NCI-H345 (cell line): ENCODE results near the gene VMAC.
"Not testable (repeated sequence)": the region's sequence is repeated elsewhere in the genome, so short reads cannot be mapped to it uniquely, and the experiment has no call there.

Experiments
- DNase-seq: peaks from one replicate; lab custom pipeline; 2025; lab: John Stamatoyannopoulos, UW

VMAC gene

GRCh38 chr19:5884065-5884811, 20.4 kb upstream of the VMAC start:
- not testable (repeated sequence) for DNase-seq

GRCh38 chr19:5889288-5889971, 15.2 kb upstream of the VMAC start:
- DNase-seq: no peak

- no peak for DNase-seq
Observed at GRCh38 chr19:5890099-5890498, 14.6 kb upstream of the VMAC start.

DNA sequence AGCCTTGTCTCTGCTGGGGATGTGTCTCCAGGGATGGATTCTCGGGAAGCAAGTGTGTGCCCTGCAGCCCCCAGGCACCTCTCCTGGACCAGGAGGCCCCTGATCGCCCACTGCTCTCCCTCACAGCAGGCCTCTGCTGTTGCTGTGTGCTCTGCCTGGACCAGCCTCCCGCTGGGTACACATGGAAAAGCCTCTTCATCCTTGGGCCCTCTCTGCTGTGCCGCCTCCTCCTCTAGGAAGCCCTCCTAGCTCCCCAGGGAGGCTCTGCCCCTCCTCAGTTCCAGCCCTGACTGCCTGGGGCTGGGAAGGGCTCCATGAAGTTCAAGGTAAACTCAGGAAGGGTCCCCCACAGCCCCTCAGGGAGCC, 13.1 kb upstream of the VMAC start:
- no peak for DNase-seq

GRCh38 chr19:5891938-5892771, 12.5 kb upstream of the VMAC start:
- no peak for DNase-seq

- DNase-seq: no peak
Observed at GRCh38 chr19:5892772-5893275, 11.8 kb upstream of the VMAC start.

- DNase-seq: no peak
Observed at GRCh38 chr19:5893296-5893903, 11.3 kb upstream of the VMAC start.

DNA sequence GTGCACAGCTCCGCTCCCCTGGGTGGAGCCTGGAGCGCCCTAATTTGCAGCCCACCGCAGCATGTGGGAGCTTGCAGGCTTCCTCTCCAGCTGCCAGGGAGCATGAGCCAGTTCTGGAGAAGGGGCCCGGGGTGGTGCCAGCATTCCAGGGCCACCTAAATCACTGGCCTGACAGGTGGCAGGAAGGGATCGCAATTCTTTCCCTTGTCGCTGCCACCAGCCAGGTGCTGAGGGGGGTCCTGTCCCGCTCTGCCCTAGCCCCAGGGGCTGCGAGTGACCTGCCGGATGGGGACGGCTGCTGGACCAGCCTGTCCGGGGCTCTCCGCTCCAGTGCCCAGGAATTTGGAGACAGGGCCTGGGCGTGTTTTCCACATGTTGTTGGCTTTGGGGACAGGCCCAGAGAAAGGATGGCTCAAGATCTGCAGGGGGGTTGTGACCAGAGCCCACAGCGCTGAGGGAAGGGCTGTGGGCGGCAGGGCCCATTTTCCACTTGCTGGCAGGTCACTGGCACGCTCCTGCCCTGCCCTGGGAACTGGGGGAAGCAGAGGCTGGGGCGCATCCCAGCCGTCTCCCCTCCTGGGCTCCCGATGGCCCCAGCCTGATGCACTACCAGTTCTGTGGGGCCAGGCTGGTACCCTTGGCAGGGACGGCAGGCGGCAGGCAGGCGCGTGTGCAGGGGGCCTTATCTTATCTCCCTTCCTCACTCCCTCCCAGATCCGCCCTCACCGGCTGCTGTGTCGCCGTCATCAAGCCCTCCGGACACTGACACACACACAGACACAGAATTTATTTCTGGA, 10.6 kb upstream of the VMAC start:
- no peak for DNase-seq

GRCh38 chr19:5894704-5895349, 9.8 kb upstream of the VMAC start:
- no peak for DNase-seq

DNA sequence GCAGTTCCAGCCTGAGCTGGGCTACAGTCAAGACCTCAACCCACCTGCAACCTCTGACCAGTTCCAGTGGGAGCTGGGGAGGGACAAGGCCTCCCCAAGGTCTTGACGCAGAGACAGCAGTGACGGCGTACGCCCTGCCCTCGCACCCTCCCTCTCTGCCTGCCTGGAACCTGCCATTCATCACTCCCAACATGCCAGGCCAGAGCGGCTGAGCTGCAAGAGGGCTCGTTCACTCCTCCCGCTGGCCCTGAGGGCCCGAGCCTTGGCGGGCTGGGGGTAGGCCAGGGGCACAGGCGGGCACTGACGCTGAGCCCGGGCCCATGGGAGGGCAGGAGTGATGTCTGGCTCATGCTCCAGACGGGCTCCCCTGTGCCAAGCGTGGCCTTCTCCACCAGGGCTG, 9.3 kb upstream of the VMAC start:
- no peak for DNase-seq

GRCh38 chr19:5895890-5896289, 8.8 kb upstream of the VMAC start:
- no peak for DNase-seq

DNA sequence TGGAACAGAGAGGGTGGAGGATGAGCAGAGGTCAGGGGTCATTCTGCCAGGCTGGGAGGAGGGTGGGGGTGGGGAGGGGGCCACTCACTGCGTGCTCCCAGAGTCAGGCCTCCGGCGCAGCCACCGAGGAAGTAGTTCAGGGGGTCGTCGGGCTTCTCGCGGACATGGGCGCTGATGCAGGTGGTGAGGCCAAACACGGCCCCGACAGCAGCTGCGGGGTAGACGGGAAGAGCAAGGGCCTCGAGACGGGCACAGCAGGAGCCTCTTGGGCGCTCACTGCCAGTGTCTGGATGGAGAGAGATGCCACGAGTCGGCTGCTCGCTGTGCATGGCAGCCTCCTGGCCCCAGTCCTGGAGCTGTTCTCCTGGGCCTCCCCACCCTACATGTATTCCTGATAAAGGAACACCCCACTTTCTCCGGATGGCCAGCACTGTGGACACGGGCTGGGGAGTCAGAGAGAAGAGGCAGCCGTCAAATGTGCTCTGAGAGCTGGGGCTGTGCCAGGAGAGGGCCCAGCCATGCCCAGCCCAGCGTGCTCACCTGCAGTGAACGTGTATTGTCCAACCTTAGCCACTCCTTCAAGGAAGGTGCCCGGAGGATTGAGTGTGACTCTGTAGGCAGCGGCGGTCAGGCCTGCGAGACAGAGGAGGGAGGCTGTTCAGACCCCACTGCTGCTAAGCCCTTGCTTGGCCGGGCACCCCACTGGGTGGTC, 8.2 kb upstream of the VMAC start:
- no peak for DNase-seq

DNA sequence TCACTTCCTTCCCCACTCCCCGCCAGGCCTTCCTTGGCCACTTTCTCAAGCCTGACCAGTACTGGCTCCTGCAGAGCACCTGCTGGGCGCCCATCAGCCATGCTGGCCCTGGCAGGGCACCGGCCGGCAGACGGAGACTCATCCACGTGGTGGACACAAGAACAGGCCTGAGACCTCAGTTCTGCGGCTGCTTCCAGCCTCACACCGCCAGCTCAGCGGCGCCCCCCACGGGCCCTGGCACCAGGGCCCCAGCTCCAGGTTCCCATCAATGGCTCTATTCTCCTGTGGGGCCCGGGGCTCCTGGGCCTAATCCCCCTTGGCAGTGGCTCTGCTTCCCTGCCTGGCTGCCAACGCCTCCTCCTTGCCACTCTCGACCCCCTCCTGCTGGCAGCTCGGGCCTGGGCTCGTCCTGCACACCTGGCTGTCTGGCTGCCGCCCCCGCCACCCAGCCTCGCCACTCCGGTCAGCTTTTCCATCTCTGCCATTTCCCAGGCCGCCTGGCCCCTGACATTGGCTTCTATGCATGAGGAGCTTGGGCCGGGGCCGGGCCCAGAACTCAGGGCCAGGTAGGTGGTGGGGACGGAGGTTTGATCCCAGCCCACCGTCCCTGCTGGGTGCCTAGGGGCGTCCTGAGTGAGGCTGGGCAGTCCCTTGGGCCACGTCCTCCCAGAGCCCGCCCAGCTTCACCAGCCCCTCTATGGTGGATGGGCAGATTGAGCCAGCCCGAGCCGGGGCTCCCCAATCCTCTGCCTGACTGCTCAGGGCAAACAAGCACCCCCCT, 7.3 kb upstream of the VMAC start:
- DNase-seq: no peak

DNA sequence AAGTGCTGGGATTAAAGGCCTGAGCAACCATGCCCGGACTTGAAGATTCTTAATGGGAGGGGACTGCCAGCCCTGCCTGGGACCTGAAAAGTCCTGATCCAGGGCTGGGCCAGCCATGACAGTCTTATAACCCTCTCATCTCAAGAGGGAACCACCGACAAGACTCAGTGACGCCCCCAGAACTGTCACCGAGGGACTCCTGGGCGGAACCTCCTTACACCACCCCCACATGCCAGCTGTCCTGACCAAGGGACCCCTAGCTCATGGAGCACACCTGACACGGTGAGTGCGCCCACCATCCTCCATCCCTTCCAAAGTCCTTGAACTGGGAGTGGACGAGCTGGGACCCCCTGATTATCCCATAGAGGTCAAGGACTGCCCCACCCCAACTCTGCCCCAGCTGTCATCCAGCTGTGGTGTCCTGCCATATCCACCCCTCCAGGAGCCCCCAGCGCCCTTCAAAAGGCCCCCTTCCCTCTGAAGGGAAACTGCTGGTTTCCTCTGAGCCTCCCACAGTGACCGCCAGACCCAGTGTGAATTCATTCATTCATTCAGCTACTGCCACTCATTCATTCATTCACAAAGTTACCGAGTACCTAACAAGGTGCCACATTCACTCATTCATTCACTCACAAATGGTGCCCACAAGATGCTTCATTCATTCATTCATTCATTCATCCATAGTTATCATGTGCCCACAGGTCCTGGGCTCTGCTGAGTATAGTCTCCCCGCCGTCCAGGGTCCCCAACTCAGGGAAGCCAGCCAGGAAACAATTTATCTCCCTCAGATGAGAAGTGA, 4.7 kb upstream of the VMAC start:
- DNase-seq: no peak

DNA sequence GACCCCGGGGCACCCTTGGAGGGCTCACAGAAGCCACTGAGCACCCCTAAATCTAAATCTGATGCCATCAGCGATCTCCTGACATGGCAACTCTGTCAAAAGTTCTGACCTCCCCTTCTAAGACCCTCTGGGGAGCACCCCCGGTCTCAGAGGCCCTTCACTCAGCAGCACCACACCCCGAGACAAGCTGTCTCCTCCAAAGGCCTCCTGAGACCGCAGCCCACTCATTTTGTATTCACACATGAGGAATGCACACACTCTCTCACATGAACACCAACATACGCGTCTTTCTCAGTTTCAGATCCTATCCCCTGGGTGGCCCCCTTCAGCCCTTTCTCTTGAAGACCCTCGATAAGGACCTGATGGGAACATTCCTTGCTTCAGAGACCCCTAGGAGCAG, 3.7 kb upstream of the VMAC start:
- DNase-seq: no peak

- no peak for DNase-seq
Observed at GRCh38 chr19:5903056-5903623, 1.5 kb upstream of the VMAC start.

DNA sequence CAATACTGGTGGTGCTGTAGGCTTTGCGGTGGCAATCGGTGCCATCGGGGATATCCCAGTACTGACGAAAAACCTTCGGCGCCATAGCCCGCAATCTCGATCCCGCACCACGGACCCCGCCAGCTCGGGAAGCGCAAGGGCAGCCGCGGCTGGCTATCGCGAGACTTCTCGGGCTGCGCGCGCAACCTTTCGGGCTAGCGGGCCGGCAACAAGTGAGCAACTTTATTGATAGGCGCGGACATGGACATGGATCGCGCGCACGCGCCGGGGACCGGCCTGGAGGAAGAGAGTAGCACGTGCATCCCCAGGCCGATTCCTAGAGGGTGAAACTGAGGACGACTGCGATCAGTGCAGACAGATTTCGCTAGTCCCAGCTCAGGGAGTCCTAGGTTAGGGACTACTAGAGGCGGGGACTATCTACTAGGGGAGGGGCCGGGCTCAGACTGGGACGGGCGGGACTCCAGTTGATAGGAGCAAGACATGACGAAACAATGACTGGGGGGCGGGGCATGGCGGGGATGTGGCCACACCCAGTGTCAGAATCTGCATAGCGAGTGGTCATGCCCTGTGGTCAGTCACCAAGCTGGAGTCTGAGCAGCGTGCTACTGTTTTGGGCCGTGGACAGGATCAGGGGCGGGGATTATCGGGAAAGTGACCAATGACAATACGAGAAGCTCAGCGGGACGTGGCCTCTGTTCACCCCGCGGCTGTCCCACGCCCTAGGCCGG, 884 bp upstream of the VMAC start, which contains the start of gene NDUFA11:
Gene NDUFA11, minus strand, starts transcription at position 167 of the 728 bp plus-strand sequence. Its CDS starts 82 bp downstream, at position 85.
- peak; percentile 99 for DNase-seq
